ENCODE results near the gene OSBPL10. TPM values are rescaled to one million over a fixed set of nuclear protein-coding genes. Genes with fewer than 3 reads are reported as not detected.

Gene OSBPL10
- total RNA-seq, 2 experiments from 2014 or later, result 65.7 to 170 TPM

- no TSS peak for BruUV-seq (replicated peaks)
- H3K4me1 ChIP-seq (ENCODE audit: insufficient read depth, low read length, poor library complexity, severe bottlenecking), result no peaks in the 10 kb centered on the region
- TF ChIP-seq EZH2phosphoT487 (IDR thresholded peaks at IDR 0.05; ENCODE audit: borderline replicate concordance, low read depth, low read length) (no peak), CTCF (conservative IDR thresholded peaks at IDR 0.05; ENCODE audit: low read length) (no peak)
- no peak overlapping the region for H3K27ac ChIP-seq (ENCODE audit: low read depth, low read length, poor library complexity, severe bottlenecking)
- H3K9me3 ChIP-seq (ENCODE audit: low read length), result no peaks in the 10 kb centered on the region
- intact Hi-C loops (cut with micrococcal nuclease; ENCODE audit: unreplicated experiment), result no loop called here
- POLR2A ChIA-PET, result no interaction called here
- H3K36me3 ChIP-seq (ENCODE audit: insufficient read depth, low read length), result peaks cover 95% of the 10 kb centered on the region
- H3K79me2 ChIP-seq (ENCODE audit: insufficient read depth, low read depth, low read length), result no peaks in the 10 kb centered on the region
- H2AFZ ChIP-seq (ENCODE audit: low read length), result no peak overlapping the region
- no peak overlapping the region for H3K4me2 ChIP-seq (ENCODE audit: low read length)
- no peaks in the 10 kb centered on the region for H3K9me2 ChIP-seq (ENCODE audit: insufficient read depth, low read length)
- H3K4me3 ChIP-seq (ENCODE audit: low read depth, low read length, poor library complexity, severe bottlenecking), result no peak overlapping the region
- no peaks in the 10 kb centered on the region for H4K20me1 ChIP-seq (ENCODE audit: insufficient read depth, low read length)
- CTCF ChIA-PET (ENCODE audit: unreplicated experiment), result no interaction called here
- DNase-seq (ENCODE audit: low spot score), result no peak
Measured at GRCh38 chr3:31671451-31671850, 309.6 kb downstream of the OSBPL10 start.

- ChIA-PET POLR2A (interaction anchor here (0.6 to 1.6 kb wide), 2 partner anchors 46 to 438 kb away, joined by 3 to 5 read pairs; no protein-coding TSS in a partner anchor), CTCF (ENCODE audit: unreplicated experiment) (no interaction called here)
- no peak overlapping the region for H3K27ac ChIP-seq (ENCODE audit: low read depth, low read length, poor library complexity, severe bottlenecking)
- H3K9me3 ChIP-seq (ENCODE audit: low read length), result no peaks in the 10 kb centered on the region
- TF ChIP-seq EZH2phosphoT487 (IDR thresholded peaks at IDR 0.05; ENCODE audit: borderline replicate concordance, low read depth, low read length) (no peak), CTCF (conservative IDR thresholded peaks at IDR 0.05; ENCODE audit: low read length) (no peak)
- no peak for DNase-seq (ENCODE audit: low spot score)
- H2AFZ ChIP-seq (ENCODE audit: low read length), result no peak overlapping the region
- H3K36me3 ChIP-seq (ENCODE audit: insufficient read depth, low read length), result peaks cover 95% of the 10 kb centered on the region
- no peak overlapping the region for H3K4me3 ChIP-seq (ENCODE audit: low read depth, low read length, poor library complexity, severe bottlenecking)
- H3K79me2 ChIP-seq (ENCODE audit: insufficient read depth, low read depth, low read length), result no peaks in the 10 kb centered on the region
- no peaks in the 10 kb centered on the region for H4K20me1 ChIP-seq (ENCODE audit: insufficient read depth, low read length)
- no peaks in the 10 kb centered on the region for H3K4me1 ChIP-seq (ENCODE audit: insufficient read depth, low read length, poor library complexity, severe bottlenecking)
- BruUV-seq (replicated peaks), result no TSS peak
- intact Hi-C loops (cut with micrococcal nuclease; ENCODE audit: unreplicated experiment), result no loop called here
- H3K4me2 ChIP-seq (ENCODE audit: low read length), result no peak overlapping the region
- no peaks in the 10 kb centered on the region for H3K9me2 ChIP-seq (ENCODE audit: insufficient read depth, low read length)
Measured at GRCh38 chr3:31670722-31671121, 310.3 kb downstream of the OSBPL10 start.

- peaks cover 96% of the 10 kb centered on the region for H3K36me3 ChIP-seq (ENCODE audit: insufficient read depth, low read length)
- H3K79me2 ChIP-seq (ENCODE audit: insufficient read depth, low read depth, low read length), result no peaks in the 10 kb centered on the region
- CTCF ChIA-PET (ENCODE audit: unreplicated experiment), result no interaction called here
- H3K4me3 ChIP-seq (ENCODE audit: low read depth, low read length, poor library complexity, severe bottlenecking), result no peak overlapping the region
- H3K27ac ChIP-seq (ENCODE audit: low read depth, low read length, poor library complexity, severe bottlenecking), result no peak overlapping the region
- H3K9me2 ChIP-seq (ENCODE audit: insufficient read depth, low read length), result no peaks in the 10 kb centered on the region
- TF ChIP-seq CTCF (conservative IDR thresholded peaks at IDR 0.05; ENCODE audit: low read length), result no peak
- TF ChIP-seq EZH2phosphoT487 (IDR thresholded peaks at IDR 0.05; ENCODE audit: borderline replicate concordance, low read depth, low read length), result no peak
- POLR2A ChIA-PET, result interaction anchor here (0.6 to 1.6 kb wide), 2 partner anchors 46 to 438 kb away, joined by 3 to 5 read pairs; no protein-coding TSS in a partner anchor
- no peak overlapping the region for H3K4me2 ChIP-seq (ENCODE audit: low read length)
- H3K9me3 ChIP-seq (ENCODE audit: low read length), result no peaks in the 10 kb centered on the region
- BruUV-seq (replicated peaks), result no TSS peak
- no peak overlapping the region for H2AFZ ChIP-seq (ENCODE audit: low read length)
- DNase-seq (ENCODE audit: low spot score), result no peak
- H4K20me1 ChIP-seq (ENCODE audit: insufficient read depth, low read length), result no peaks in the 10 kb centered on the region
- H3K4me1 ChIP-seq (ENCODE audit: insufficient read depth, low read length, poor library complexity, severe bottlenecking), result no peaks in the 10 kb centered on the region
- intact Hi-C loops (cut with micrococcal nuclease; ENCODE audit: unreplicated experiment), result no loop called here
Measured at GRCh38 chr3:31670136-31670535, 310.9 kb downstream of the OSBPL10 start.
